Gastrocnemius medialis (tissue), 4 donors: ENCODE results near the gene GALM.

Experiments
- POLR2A ChIP-seq, 2 donors: fragments of 450-650 bp; IDR thresholded peaks; one replicate each; pipeline ENCODE4 v1.6.1; 2017; ENCODE audit warnings: antibody characterized with exemption in 2 of 2, mild to moderate bottlenecking in 2 of 2, moderate library complexity in 2 of 2
- TF ChIP-seq, protein P1 (sequence below), 5 experiments: fragments of 450-650 bp in 3 of 5; fragments of 200-600 bp in 2 of 5; sonication (generic) in 2 of 5; IDR thresholded peaks in 4 of 5; conservative IDR thresholded peaks in 1 of 5; 1 replicate in 4 of 5; 2 replicates in 1 of 5; pipeline ENCODE4 v1.5.1; 2016 to 2019; ENCODE audit warnings: antibody characterized with exemption in 5 of 5, mild to moderate bottlenecking in 3 of 5, moderate library complexity in 3 of 5

DNA sequence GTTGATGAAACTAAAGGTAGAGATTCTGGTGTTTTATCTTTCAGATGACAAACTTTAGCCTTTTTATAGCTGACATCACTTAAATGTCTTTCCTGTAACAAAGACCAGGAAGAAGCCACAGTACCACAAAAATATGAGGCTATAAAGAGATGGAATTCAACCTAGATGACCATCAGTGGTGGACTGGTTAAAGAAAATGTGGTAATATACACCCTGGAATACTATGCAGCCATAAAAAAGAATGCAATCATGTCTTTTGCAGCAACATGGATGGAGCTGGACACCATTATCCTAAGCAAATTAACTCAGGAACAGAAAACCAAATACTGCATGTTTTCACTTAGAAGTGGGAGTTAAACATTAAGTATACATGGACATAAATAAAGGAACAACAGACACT, 44.9 kb upstream of the GALM start:
- no peak for TF ChIP-seq POLR2A (IDR thresholded peaks at IDR 0.05)
- TF ChIP-seq, protein P1, sequence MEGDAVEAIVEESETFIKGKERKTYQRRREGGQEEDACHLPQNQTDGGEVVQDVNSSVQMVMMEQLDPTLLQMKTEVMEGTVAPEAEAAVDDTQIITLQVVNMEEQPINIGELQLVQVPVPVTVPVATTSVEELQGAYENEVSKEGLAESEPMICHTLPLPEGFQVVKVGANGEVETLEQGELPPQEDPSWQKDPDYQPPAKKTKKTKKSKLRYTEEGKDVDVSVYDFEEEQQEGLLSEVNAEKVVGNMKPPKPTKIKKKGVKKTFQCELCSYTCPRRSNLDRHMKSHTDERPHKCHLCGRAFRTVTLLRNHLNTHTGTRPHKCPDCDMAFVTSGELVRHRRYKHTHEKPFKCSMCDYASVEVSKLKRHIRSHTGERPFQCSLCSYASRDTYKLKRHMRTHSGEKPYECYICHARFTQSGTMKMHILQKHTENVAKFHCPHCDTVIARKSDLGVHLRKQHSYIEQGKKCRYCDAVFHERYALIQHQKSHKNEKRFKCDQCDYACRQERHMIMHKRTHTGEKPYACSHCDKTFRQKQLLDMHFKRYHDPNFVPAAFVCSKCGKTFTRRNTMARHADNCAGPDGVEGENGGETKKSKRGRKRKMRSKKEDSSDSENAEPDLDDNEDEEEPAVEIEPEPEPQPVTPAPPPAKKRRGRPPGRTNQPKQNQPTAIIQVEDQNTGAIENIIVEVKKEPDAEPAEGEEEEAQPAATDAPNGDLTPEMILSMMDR (IDR thresholded peaks at IDR 0.05 in 4 of 5, conservative IDR thresholded peaks at IDR 0.05 in 1 of 5) = no peak
